GM12892 (cell line): ENCODE measurements around the gene GSDMA.
"Not testable (repeated sequence)": the region's sequence is repeated elsewhere in the genome, so short reads cannot be mapped to it uniquely, and the experiment has no call there.

Source experiments
- DNase-seq: peaks from one replicate; pipeline ENCODE4 v3.0.0; 2011; ENCODE audit not compliant: insufficient read length
- FAIRE-seq: peaks from 2 replicates; lab custom pipeline; 2011; peaks lifted over from hg19 to GRCh38; lab: Jason Lieb, UNC
- POLR2A ChIP-seq: IDR thresholded peaks from 2 replicates; pipeline ENCODE4 v1.6.1; 2011; ENCODE audit warnings: low read depth, low read length, control low read depth
- POLR2AphosphoS5 ChIP-seq: IDR thresholded peaks from 2 replicates; pipeline ENCODE4 v1.6.1; 2011; ENCODE audit warnings: low read depth, low read length, control low read depth
- TAF1 ChIP-seq: IDR thresholded peaks from 2 replicates; pipeline ENCODE4 v1.6.1; 2011; ENCODE audit warnings: low read depth, mild to moderate bottlenecking, control low read depth, low read length, borderline replicate concordance

The GSDMA gene

GRCh38 chr17:39988206-39988810, 25.5 kb downstream of the GSDMA start:
- FAIRE-seq (no peak), DNase-seq (no peak)
- TF ChIP-seq POLR2A (no peak), POLR2AphosphoS5 (no peak), TAF1 (no peak)

GRCh38 chr17:39994448-39994847, 31.6 kb downstream of the GSDMA start:
- TF ChIP-seq POLR2AphosphoS5, result no peak
- TF ChIP-seq POLR2A, result no peak
- TF ChIP-seq TAF1, result no peak
- no peak for DNase-seq
- FAIRE-seq, result no peak

GRCh38 chr17:39995438-39995837, 32.6 kb downstream of the GSDMA start:
- no peak for TF ChIP-seq TAF1
- TF ChIP-seq POLR2AphosphoS5, result no peak
- TF ChIP-seq POLR2A, result no peak
- DNase-seq (no peak), FAIRE-seq (no peak)

GRCh38 chr17:39996162-39996561, 33.4 kb downstream of the GSDMA start:
- FAIRE-seq (no peak), DNase-seq (no peak)
- TF ChIP-seq POLR2A (no peak), TAF1 (no peak)

- FAIRE-seq, result no peak
- TF ChIP-seq POLR2AphosphoS5 (no peak), TAF1 (no peak), POLR2A (no peak)
- no peak for DNase-seq
Observed at GRCh38 chr17:39996800-39997199, 34.0 kb downstream of the GSDMA start.

- FAIRE-seq (no peak), DNase-seq (no peak)
- TF ChIP-seq POLR2A (0 out of 2 replicates have a peak, but pooled peaks have one; percentile 36), POLR2AphosphoS5 (no peak)
Observed at GRCh38 chr17:39997543-39997942, 34.7 kb downstream of the GSDMA start.

GRCh38 chr17:39999067-39999466, 36.3 kb downstream of the GSDMA start:
- TF ChIP-seq POLR2AphosphoS5 (no peak), POLR2A (no peak), TAF1 (no peak)
- no peak for DNase-seq
- no peak for FAIRE-seq

GRCh38 chr17:40000161-40000560, 37.4 kb downstream of the GSDMA start:
- DNase-seq (no peak), FAIRE-seq (no peak)
- TF ChIP-seq POLR2AphosphoS5 (no peak), POLR2A (no peak), TAF1 (no peak)

- not testable (repeated sequence) for FAIRE-seq
Observed at GRCh38 chr17:40001335-40001734, 38.5 kb downstream of the GSDMA start.

GRCh38 chr17:40004072-40004471, 41.3 kb downstream of the GSDMA start:
- DNase-seq (no peak), FAIRE-seq (no peak)
- no peak for TF ChIP-seq POLR2A
- no peak for TF ChIP-seq TAF1
- no peak for TF ChIP-seq POLR2AphosphoS5

More at GRCh38 chr17:40001335-40001734, 38.5 kb downstream of the GSDMA start:
- not testable (repeated sequence) for DNase-seq

GRCh38 chr17:40004712-40005111, 41.9 kb downstream of the GSDMA start:
- DNase-seq (no peak), FAIRE-seq (no peak)
- TF ChIP-seq POLR2AphosphoS5 (no peak), POLR2A (no peak), TAF1 (no peak)

GRCh38 chr17:40005520-40005919, 42.7 kb downstream of the GSDMA start:
- TF ChIP-seq POLR2A (no peak), POLR2AphosphoS5 (no peak), TAF1 (no peak)
- DNase-seq, result no peak
- FAIRE-seq, result no peak

- not testable (repeated sequence) for DNase-seq, FAIRE-seq
Observed at GRCh38 chr17:40010946-40011500, 48.2 kb downstream of the GSDMA start.

- DNase-seq, FAIRE-seq: not testable (repeated sequence)
Observed at GRCh38 chr17:40012017-40012647, 49.3 kb downstream of the GSDMA start.
